WTC11 (cell line): ENCODE measurements around the gene CYP20A1.

Experiments used
- ATF2 ChIP-seq: sonication (generic); formaldehyde crosslinking; IDR thresholded peaks from 2 replicates; pipeline ENCODE4 v1.8.1; 2022; ENCODE audit warnings: low read depth, missing genetic modification reagents, borderline replicate concordance
- ATF3 ChIP-seq: sonication (generic); formaldehyde crosslinking; conservative IDR thresholded peaks from 2 replicates; pipeline ENCODE4 v1.8.1; 2022; ENCODE audit warnings: mild to moderate bottlenecking, missing genetic modification reagents
- CTCF ChIP-seq: fragments of 200-600 bp; IDR thresholded peaks from 2 replicates; pipeline ENCODE4 v1.8.0; 2022; ENCODE audit warnings: antibody characterized with exemption
- HMGXB4 ChIP-seq: sonication (generic); formaldehyde crosslinking; IDR thresholded peaks from 2 replicates; pipeline ENCODE4 v1.8.1; 2023; ENCODE audit warnings: mild to moderate bottlenecking, moderate library complexity, missing genetic modification reagents
- JUN ChIP-seq: sonication (generic); formaldehyde crosslinking; IDR thresholded peaks from 2 replicates; pipeline ENCODE4 v1.8.0; 2023; ENCODE audit warnings: mild to moderate bottlenecking, missing genetic modification reagents
- MAX ChIP-seq: sonication (generic); formaldehyde crosslinking; IDR thresholded peaks from 2 replicates; pipeline ENCODE4 v1.8.0; 2022; ENCODE audit warnings: mild to moderate bottlenecking, missing genetic modification reagents
- NFYB ChIP-seq: sonication (generic); formaldehyde crosslinking; conservative IDR thresholded peaks from 2 replicates; pipeline ENCODE4 v1.8.0; 2022; ENCODE audit warnings: low read depth, missing genetic modification reagents
- NR2C2 ChIP-seq: sonication (generic); formaldehyde crosslinking; IDR thresholded peaks from 2 replicates; pipeline ENCODE4 v1.8.0; 2022; ENCODE audit warnings: mild to moderate bottlenecking, missing genetic modification reagents
- RELA ChIP-seq: sonication (generic); formaldehyde crosslinking; IDR thresholded peaks from 2 replicates; pipeline ENCODE4 v1.8.1; 2022; ENCODE audit warnings: missing genetic modification reagents, mild to moderate bottlenecking, borderline replicate concordance
- TEAD4 ChIP-seq: sonication (generic); formaldehyde crosslinking; IDR thresholded peaks from 2 replicates; pipeline ENCODE4 v1.8.0; 2022; ENCODE audit warnings: mild to moderate bottlenecking, missing genetic modification reagents
- ZNF138 ChIP-seq: sonication (generic); formaldehyde crosslinking; conservative IDR thresholded peaks from 2 replicates; pipeline ENCODE4 v1.8.1; 2022; ENCODE audit warnings: mild to moderate bottlenecking, moderate library complexity, missing genetic modification reagents
- ZNF232 ChIP-seq: sonication (generic); formaldehyde crosslinking; IDR thresholded peaks from 2 replicates; pipeline ENCODE4 v1.8.0; 2022; ENCODE audit warnings: mild to moderate bottlenecking, missing genetic modification reagents

- TF ChIP-seq RELA (CRISPR knock-in tag) (no peak), CTCF (no peak), NR2C2 (CRISPR knock-in tag) (no peak), MAX (CRISPR knock-in tag) (no peak), ZNF232 (CRISPR knock-in tag) (no peak), ATF2 (no peak), HMGXB4 (CRISPR knock-in tag) (no peak), ATF3 (CRISPR knock-in tag) (no peak), JUN (CRISPR knock-in tag) (no peak), NFYB (CRISPR knock-in tag) (no peak), ZNF138 (CRISPR knock-in tag) (no peak), TEAD4 (no peak)
Measured at GRCh38 chr2:203261326-203262159, 22.7 kb downstream of the CYP20A1 start.
